Endothelial cell of umbilical vein (primary cell): Measurements from ENCODE around the gene PRRC2A. TPM values are rescaled to one million over a fixed set of nuclear protein-coding genes. Genes with fewer than 3 reads are reported as not detected.
A peak's percentile ranks its signal among the peaks of the same experiment; 100 is the strongest.

Source experiments
- BruUV-seq: library from RNA; stranded (reverse); fragments of 400-500 nt; replicated peaks from 2 replicates; lab custom pipeline; 2021; lab: Mats Ljungman, UMichigan
- CTCF ChIA-PET: fragments of 300-600, 350-600 bp; sonication (Branson Sonifier 250); formaldehyde crosslinking; loops from one replicate; lab custom pipeline; 2021; ENCODE audit warnings: antibody characterized with exemption, inconsistent platforms; lab: Charles Lee
- POLR2A ChIA-PET: fragments of 300-600, 350-600 bp; sonication (Branson Sonifier 250); formaldehyde crosslinking; loops from one replicate; lab custom pipeline; 2021; ENCODE audit warnings: antibody characterized with exemption, inconsistent platforms; lab: Charles Lee
- DNase-seq: peaks from one replicate; pipeline ENCODE4 v3.0.0-alpha.2; 2011; ENCODE audit warnings: low read depth, low spot score
- FAIRE-seq: peaks from 2 replicates; lab custom pipeline; 2011; peaks lifted over from hg19 to GRCh38; lab: Jason Lieb, UNC
- H2AFZ ChIP-seq: 2 replicates; pipeline ENCODE4 v1.6.0; 2012; ENCODE audit warnings: low read depth, low read length, control low read depth, inconsistent platforms
- H3K27ac ChIP-seq: 2 replicates; pipeline ENCODE4 v1.5.1; 2011; ENCODE audit warnings: low read depth, mild to moderate bottlenecking, control low read depth, low read length, moderate library complexity; ENCODE audit not compliant: insufficient read depth
- H3K27me3 ChIP-seq, 2 experiments: 2 replicates each; pipeline versions ENCODE4 v1.6.0 to v1.6.1; 2011; ENCODE audit warnings: low read length in 2 of 2, mixed read lengths in 1 of 2; ENCODE audit not compliant: control insufficient read depth in 2 of 2, insufficient read depth in 2 of 2
- H3K36me3 ChIP-seq, 2 experiments: 2 replicates in 1 of 2; 3 replicates in 1 of 2; pipeline ENCODE4 v1.5.1; 2011; ENCODE audit warnings: low read length in 2 of 2, mild to moderate bottlenecking in 1 of 2, moderate library complexity in 1 of 2; ENCODE audit not compliant: control insufficient read depth in 2 of 2, insufficient read depth in 2 of 2; ENCODE audit errors: extremely low read depth in 1 of 2
- H3K4me1 ChIP-seq: 3 replicates; pipeline ENCODE4 v1.5.1; 2011; ENCODE audit warnings: mild to moderate bottlenecking, low read length; ENCODE audit not compliant: control insufficient read depth, insufficient read depth; ENCODE audit errors: extremely low read depth
- H3K4me2 ChIP-seq: 2 replicates; pipeline ENCODE4 v1.6.1; 2011; ENCODE audit warnings: low read length, control low read depth, mixed read lengths; ENCODE audit not compliant: insufficient read depth
- H3K4me3 ChIP-seq, 3 experiments: fragments of 200-600 bp in 1 of 3; sonication (generic), shearing (Covaris generic) in 1 of 3; replicated peaks in 1 of 3; 2 replicates each; pipeline ENCODE4 v1.5.1; 2011 to 2016; ENCODE audit warnings: control low read depth in 3 of 3, low read length in 3 of 3, mild to moderate bottlenecking in 2 of 3, inconsistent platforms in 1 of 3, low read depth in 1 of 3, moderate library complexity in 1 of 3; ENCODE audit not compliant: insufficient read depth in 1 of 3
- H3K79me2 ChIP-seq: 2 replicates; pipeline ENCODE4 v1.6.0; 2012; ENCODE audit warnings: low read length, inconsistent platforms; ENCODE audit not compliant: control insufficient read depth, insufficient read depth
- H3K9ac ChIP-seq: replicated peaks from 2 replicates; pipeline ENCODE3; 2011; ENCODE audit warnings: low read length, control low read depth; ENCODE audit not compliant: insufficient read depth; ENCODE audit errors: extremely low read depth
- H3K9me1 ChIP-seq: replicated peaks from 3 replicates; pipeline ENCODE4 v1.6.0; 2011; ENCODE audit warnings: mild to moderate bottlenecking, low read length; ENCODE audit not compliant: control insufficient read depth, insufficient read depth; ENCODE audit errors: extremely low read depth
- H3K9me3 ChIP-seq: replicated peaks from 2 replicates; pipeline ENCODE4 v1.5.1; 2012; ENCODE audit warnings: low read length, inconsistent platforms; ENCODE audit not compliant: control insufficient read depth, insufficient read depth
- H4K20me1 ChIP-seq: replicated peaks from 2 replicates; pipeline ENCODE3; 2011; ENCODE audit warnings: mild to moderate bottlenecking, low read length; ENCODE audit not compliant: control insufficient read depth, insufficient read depth; ENCODE audit errors: extremely low read depth
- CTCF ChIP-seq, 2 donors: IDR thresholded peaks; 1 replicate in 1 of 2; 2 replicates in 1 of 2; pipeline ENCODE4 v1.5.1; 2011; ENCODE audit warnings: low read length in 2 of 2, mild to moderate bottlenecking in 2 of 2, moderate library complexity in 2 of 2, control low read depth in 1 of 2, inconsistent platforms in 1 of 2, low read depth in 1 of 2; ENCODE audit not compliant: insufficient read depth in 1 of 2; ENCODE audit errors: extremely low read depth in 1 of 2
- EZH2 ChIP-seq: IDR thresholded peaks from 2 replicates; pipeline ENCODE4 v1.6.1; 2012; ENCODE audit warnings: borderline replicate concordance, low read depth, mild to moderate bottlenecking, moderate library complexity, low read length, inconsistent platforms; ENCODE audit not compliant: severe bottlenecking
- FOS ChIP-seq: IDR thresholded peaks from 2 replicates; pipeline ENCODE4 v1.6.1; 2011; ENCODE audit warnings: mild to moderate bottlenecking, low read length, moderate library complexity, borderline replicate concordance; ENCODE audit not compliant: insufficient read depth
- GATA2 ChIP-seq: IDR thresholded peaks from 2 replicates; pipeline ENCODE4 v1.7.0; 2011; ENCODE audit warnings: low read depth, mild to moderate bottlenecking, moderate library complexity, mixed read lengths, low read length; ENCODE audit not compliant: insufficient read length, insufficient read depth
- JUN ChIP-seq: IDR thresholded peaks from 2 replicates; pipeline ENCODE4 v1.6.1; 2011; ENCODE audit warnings: borderline replicate concordance, low read depth; ENCODE audit not compliant: insufficient read length, insufficient read depth
- MAX ChIP-seq: IDR thresholded peaks from 2 replicates; pipeline ENCODE4 v1.6.1; 2011; ENCODE audit not compliant: insufficient read depth, insufficient read length
- MYC ChIP-seq: IDR thresholded peaks from one replicate; pipeline ENCODE4 v1.6.1; 2011; ENCODE audit warnings: mild to moderate bottlenecking, low read depth, low read length
- POLR2A ChIP-seq: IDR thresholded peaks from 2 replicates; pipeline ENCODE4 v1.6.1; 2012; ENCODE audit warnings: low read depth, mild to moderate bottlenecking, control low read depth, low read length
- POLR2AphosphoS5 ChIP-seq: IDR thresholded peaks from 2 replicates; pipeline ENCODE4 v1.6.1; 2012; ENCODE audit warnings: low read depth, mild to moderate bottlenecking, control low read depth, low read length, moderate library complexity; ENCODE audit not compliant: insufficient read depth
- dilution Hi-C: fragments of 300-500 bp; cut with MboI; formaldehyde crosslinking; loops from one replicate; pipeline ENCODE4 v1.15.0; 2019; ENCODE audit warnings: low sequenced_read_pairs; ENCODE audit not compliant: extremely low pct_ligation_motif_present
- intact Hi-C: fragments of 100-400 bp; cut with micrococcal nuclease; formaldehyde crosslinking; loops from one replicate; pipeline ENCODE4 v1.10.0; 2022
- polyA plus RNA-seq, 4 experiments: library from polyadenylated mRNA; depleted of rRNA in 3 of 4; stranded (reverse) in 3 of 4; unstranded in 1 of 4; fragments of >200 nt; gene quantifications; 2 replicates each; pipeline versions ENCODE4 v1.2.1 to v1.2.3, GENCODE V29; 2011 to 2012; ENCODE audit warnings: missing spikeins in 1 of 4
- total RNA-seq: library from RNA; stranded (reverse); gene quantifications from 2 replicates; pipeline ENCODE4 v1.2.3, GENCODE V29; 2021

PRRC2A gene
- total and polyA plus RNA-seq, 2 donors (not counting 3 experiments of a cell fraction or from before 2014, with no cell fraction given) = 88.4 to 229 TPM

- H3K4me1 ChIP-seq = peaks cover 16% of the 10 kb centered on the region
- H4K20me1 ChIP-seq = no peaks in the 10 kb centered on the region
- no peaks in the 10 kb centered on the region for H3K36me3 ChIP-seq
- CTCF ChIA-PET = interaction anchor here (0.9 to 32.6 kb wide), 7 partner anchors 9 to 49 kb away, joined by 3 to 1517 read pairs (median 5); partner anchors contain the start of genes ATP6V1G2, DDX39B, NCR3 and NFKBIL1
- dilution Hi-C loops = no loop called here
- peak overlapping the region; percentile 78 for H3K4me2 ChIP-seq
- DNase-seq = peak; percentile 87
- TSS peak; percentile 42 for BruUV-seq
- H3K4me3 ChIP-seq = peak overlapping the region; percentile 56 to 71 (median 70)
- H3K27me3 ChIP-seq = no peaks in the 10 kb centered on the region
- FAIRE-seq = peak; percentile 93
- intact Hi-C loops = loop anchor here (1.0 kb wide), 4 partner anchors 10 to 30 kb away; no protein-coding TSS in a partner anchor
- peak overlapping the region; percentile 71 for H3K9ac ChIP-seq
- peaks cover 10% of the 10 kb centered on the region for H3K79me2 ChIP-seq
- no peaks in the 10 kb centered on the region for H3K9me1 ChIP-seq
- H3K9me3 ChIP-seq = no peaks in the 10 kb centered on the region
- TF ChIP-seq EZH2 (no peak), MAX (no peak), JUN (no peak), GATA2 (no peak), POLR2A (peak; percentile 37), POLR2AphosphoS5 (peak; percentile 86), MYC (no peak), CTCF (IDR thresholded peaks at IDR 0.05; ENCODE audit: extremely low read depth in 1 of 2, insufficient read depth in 1 of 2, low read depth in 1 of 2, low read length in 2 of 2) (peak; percentile 99), FOS (no peak)
- peak overlapping the region; percentile 95 for H2AFZ ChIP-seq
- H3K27ac ChIP-seq = peak overlapping the region; percentile 55
- POLR2A ChIA-PET = interaction anchor here (0.7 to 1.6 kb wide), 6 partner anchors 8 to 40 kb away, joined by 3 to 5 read pairs (median 3); partner anchors contain the start of gene PRRC2A
Observed at GRCh38 chr6:31580807-31581433, 39.6 kb upstream of the PRRC2A start.
